Ascending aorta (tissue), 2 donors: ENCODE data around the gene OR51F2. TPM values are rescaled to one million over a fixed set of nuclear protein-coding genes. Genes with fewer than 3 reads are reported as not detected.
"Not testable (repeated sequence)": the region's sequence is repeated elsewhere in the genome, so short reads cannot be mapped to it uniquely, and the experiment has no call there.

Experiments
- DNase-seq, 2 donors: peaks; one replicate each; pipeline ENCODE4 v3.0.0-alpha.2; 2019; ENCODE audit warnings: low spot score in 2 of 2
- H3K27ac ChIP-seq, 2 donors: fragments of 200-600 bp; sonication (generic); one replicate each; pipeline ENCODE4 v1.5.1; 2016 to 2017; ENCODE audit warnings: mild to moderate bottlenecking in 1 of 2
- H3K27me3 ChIP-seq: fragments of 200-600 bp; sonication (generic); one replicate; pipeline ENCODE4 v1.5.1; 2017
- H3K36me3 ChIP-seq, 2 donors: fragments of 200-600 bp; sonication (generic); one replicate each; pipeline ENCODE4 v1.5.1; 2016
- H3K4me1 ChIP-seq, 2 donors: fragments of 200-600 bp; sonication (generic); one replicate each; pipeline ENCODE4 v1.5.1; 2016 to 2017; ENCODE audit warnings: mild to moderate bottlenecking in 1 of 2
- H3K4me3 ChIP-seq, 2 donors: fragments of 200-600 bp; sonication (generic); one replicate each; pipeline ENCODE4 v1.5.1; 2016 to 2017; ENCODE audit warnings: mild to moderate bottlenecking in 1 of 2
- H3K9me3 ChIP-seq, 2 donors: fragments of 200-600 bp; sonication (generic); one replicate each; pipeline ENCODE4 v1.5.1; 2016
- CTCF ChIP-seq, 3 experiments: fragments of 200-600 bp in 2 of 3; fragments of 450-650 bp in 1 of 3; sonication (generic) in 2 of 3; IDR thresholded peaks; one replicate each; pipeline ENCODE4 v1.5.1; 2016 to 2019; ENCODE audit warnings: antibody characterized with exemption in 3 of 3, mild to moderate bottlenecking in 1 of 3, moderate library complexity in 1 of 3
- intact Hi-C: fragments of 100-400 bp; cut with DNase I; formaldehyde crosslinking; loops from one replicate; pipeline ENCODE4 v1.15.1; 2023
- total RNA-seq: library from RNA; depleted of rRNA; stranded (reverse); fragments of >200 nt; gene quantifications from one replicate; pipeline ENCODE4 v1.1.0, GENCODE V29; 2016

Gene OR51F2
- not detected for total RNA-seq

- H3K27ac ChIP-seq: no peak within 1 kb of the TSS
- DNase-seq: no peak
- no peak for TF ChIP-seq CTCF (IDR thresholded peaks at IDR 0.05)
- intact Hi-C loops: no loop called here
- H3K9me3 ChIP-seq: no peaks in the 10 kb centered on the region
- H3K27me3 ChIP-seq: no peaks in the 10 kb centered on the region
- H3K4me3 ChIP-seq: no peak within 1 kb of the TSS
- H3K36me3 ChIP-seq: no peaks in the 10 kb centered on the region
- H3K4me1 ChIP-seq: no peaks in the 10 kb centered on the region
Observed at GRCh38 chr11:4821021-4821420, at the start of gene OR51F2. OR51F2 (plus strand) TSS chr11:4821321; CDS start chr11:4821422, 101 bp downstream.

DNA sequence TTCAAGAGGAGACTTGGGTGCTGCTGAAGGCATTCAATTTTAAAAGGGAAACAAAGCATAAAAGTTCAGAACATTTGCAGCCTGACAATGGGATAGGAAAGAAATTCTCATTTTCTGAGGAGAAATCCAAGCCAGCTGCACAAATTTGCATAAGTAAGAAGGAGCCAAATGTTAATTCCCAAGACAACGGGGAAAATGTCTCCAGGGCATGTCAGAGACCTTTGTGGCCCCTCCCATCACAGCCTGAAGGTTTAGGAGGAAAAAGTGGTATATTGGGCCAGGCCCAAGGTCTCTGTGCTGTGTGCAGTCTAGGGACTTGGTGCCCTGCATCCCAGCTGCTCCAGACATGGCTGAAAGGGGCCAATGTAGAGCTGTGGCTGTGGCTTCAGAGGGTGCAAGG lies 38.7 kb upstream of the OR51F2 start:
- no peak for TF ChIP-seq CTCF (IDR thresholded peaks at IDR 0.05)
- H3K9me3 ChIP-seq: no peaks in the 10 kb centered on the region
- no peaks in the 10 kb centered on the region for H3K4me1 ChIP-seq
- no peak overlapping the region for H3K4me3 ChIP-seq
- no peak for DNase-seq
- intact Hi-C loops: no loop called here
- H3K27me3 ChIP-seq: no peaks in the 10 kb centered on the region
- no peak overlapping the region for H3K27ac ChIP-seq
- H3K36me3 ChIP-seq: no peaks in the 10 kb centered on the region

- Histone ChIP-seq H3K4me1 (no peaks in the 10 kb centered on the region), H3K36me3 (no peaks in the 10 kb centered on the region), H3K27me3 (no peaks in the 10 kb centered on the region), H3K9me3 (no peaks in the 10 kb centered on the region), H3K4me3 (no peak overlapping the region), H3K27ac (no peak overlapping the region)
- intact Hi-C loops: no loop called here
- no peak for TF ChIP-seq CTCF (IDR thresholded peaks at IDR 0.05)
- no peak for DNase-seq
Observed at GRCh38 chr11:4797206-4797605, 23.9 kb upstream of the OR51F2 start.

DNA sequence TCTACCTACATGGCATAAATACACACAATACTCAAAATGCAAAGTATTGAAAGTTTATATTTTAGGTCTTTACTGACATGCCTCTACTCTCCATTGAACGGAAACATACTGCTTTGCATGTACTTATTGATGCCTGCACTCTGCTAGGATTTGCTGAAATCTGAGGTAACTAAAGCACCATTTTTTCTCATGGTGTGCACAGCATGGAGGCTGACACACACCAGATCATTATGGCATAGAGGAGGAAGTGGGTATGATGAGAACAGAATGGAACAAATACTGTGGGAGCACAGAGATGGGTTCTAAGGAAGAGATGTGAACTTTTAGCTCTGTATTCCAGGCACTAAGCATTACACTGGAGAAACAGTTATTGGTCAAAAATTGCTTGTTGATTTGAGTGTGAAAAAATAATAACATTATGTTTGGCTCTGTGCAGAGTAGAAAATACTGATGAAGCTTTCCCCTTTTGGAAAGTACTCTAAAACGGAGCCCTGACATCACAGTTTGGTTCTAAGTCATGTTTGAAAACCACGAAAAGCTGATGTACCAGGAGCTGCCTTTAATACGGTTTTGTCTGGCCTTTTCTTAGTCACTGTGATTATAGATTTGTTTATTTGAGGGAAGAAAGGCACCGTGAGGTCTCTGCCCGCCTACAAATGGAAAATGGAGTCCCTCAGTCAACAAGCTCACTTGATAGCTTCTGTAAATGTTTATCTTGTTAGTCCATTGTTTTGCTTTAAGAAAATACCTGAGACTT lies 22.5 kb upstream of the OR51F2 start:
- TF ChIP-seq CTCF (IDR thresholded peaks at IDR 0.05): no peak
- no peak overlapping the region for H3K4me3 ChIP-seq
- H3K36me3 ChIP-seq: no peaks in the 10 kb centered on the region
- intact Hi-C loops: no loop called here
- no peaks in the 10 kb centered on the region for H3K4me1 ChIP-seq
- H3K9me3 ChIP-seq: no peaks in the 10 kb centered on the region
- H3K27me3 ChIP-seq: no peaks in the 10 kb centered on the region
- no peak overlapping the region for H3K27ac ChIP-seq
- DNase-seq: no peak

DNA sequence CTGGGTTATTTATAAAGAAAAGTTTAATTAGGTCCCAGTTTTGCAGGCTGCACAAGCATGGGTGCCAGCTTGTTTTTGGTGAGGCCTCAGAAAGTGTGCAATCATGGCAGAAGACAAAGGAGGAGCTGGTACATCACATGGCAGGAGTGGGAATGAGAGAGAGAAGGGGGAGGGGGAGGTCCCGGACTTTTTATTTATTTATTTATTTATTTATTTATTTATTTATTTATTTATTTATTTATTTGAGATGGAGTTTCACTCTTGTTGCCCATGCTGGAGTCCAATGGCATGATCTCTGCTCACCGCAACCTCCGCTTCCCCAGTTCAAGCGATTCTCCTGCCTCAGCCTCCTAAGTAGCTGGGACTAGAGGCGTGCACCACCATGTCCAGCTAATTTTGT lies 19.8 kb upstream of the OR51F2 start:
- H3K9me3 ChIP-seq, intact Hi-C loops, H3K27ac ChIP-seq, H3K4me1 ChIP-seq, DNase-seq, H3K4me3 ChIP-seq, H3K27me3 ChIP-seq, H3K36me3 ChIP-seq: not testable (repeated sequence)

DNA sequence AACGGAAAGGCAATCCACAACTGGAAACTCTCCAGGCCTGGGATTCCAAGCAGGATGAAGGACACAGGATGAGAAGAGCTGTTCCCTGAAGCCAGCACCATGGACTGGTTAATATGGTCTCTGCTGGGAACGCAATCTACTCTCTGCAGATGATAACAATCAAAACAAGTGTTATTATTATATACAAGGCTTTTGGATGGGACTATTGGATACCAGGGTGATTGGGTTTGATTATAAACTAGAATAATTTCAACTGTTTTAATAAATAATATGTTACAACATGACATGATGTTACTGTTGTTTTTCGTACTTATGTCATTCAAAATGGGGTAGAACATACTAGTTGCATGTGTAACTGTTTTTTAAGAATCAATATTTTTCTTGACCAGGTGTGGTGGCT lies 16.8 kb upstream of the OR51F2 start, which contains the start of gene OR52R1:
TSS of gene OR52R1 (minus strand) at position 101 of the 400 bp plus-strand sequence. CDS start at position 101, 0 bp downstream.
- no peak for TF ChIP-seq CTCF (IDR thresholded peaks at IDR 0.05)
- Histone ChIP-seq H3K36me3 (no peaks in the 10 kb centered on the region), H3K4me1 (no peaks in the 10 kb centered on the region), H3K9me3 (no peaks in the 10 kb centered on the region), H3K27me3 (no peaks in the 10 kb centered on the region), H3K27ac (no peak within 1 kb of the TSS), H3K4me3 (no peak within 1 kb of the TSS)
- intact Hi-C loops: no loop called here
- DNase-seq: no peak
